Activated CD4-positive, alpha-beta T cell treated with anti-CD3 and anti-CD28 coated beads, Interleukin-2, Interleukin-6, amounts not matched to agents 100 ng/mL and 50 ng/mL, durations not matched to agents 16 hours and 8 hours (primary cell): Measurements from ENCODE around the gene KLK1.

ENCODE experiments used
- DNase-seq: peaks from one replicate; pipeline ENCODE4 v3.0.0-alpha.2; 2020

Gene KLK1

DNA sequence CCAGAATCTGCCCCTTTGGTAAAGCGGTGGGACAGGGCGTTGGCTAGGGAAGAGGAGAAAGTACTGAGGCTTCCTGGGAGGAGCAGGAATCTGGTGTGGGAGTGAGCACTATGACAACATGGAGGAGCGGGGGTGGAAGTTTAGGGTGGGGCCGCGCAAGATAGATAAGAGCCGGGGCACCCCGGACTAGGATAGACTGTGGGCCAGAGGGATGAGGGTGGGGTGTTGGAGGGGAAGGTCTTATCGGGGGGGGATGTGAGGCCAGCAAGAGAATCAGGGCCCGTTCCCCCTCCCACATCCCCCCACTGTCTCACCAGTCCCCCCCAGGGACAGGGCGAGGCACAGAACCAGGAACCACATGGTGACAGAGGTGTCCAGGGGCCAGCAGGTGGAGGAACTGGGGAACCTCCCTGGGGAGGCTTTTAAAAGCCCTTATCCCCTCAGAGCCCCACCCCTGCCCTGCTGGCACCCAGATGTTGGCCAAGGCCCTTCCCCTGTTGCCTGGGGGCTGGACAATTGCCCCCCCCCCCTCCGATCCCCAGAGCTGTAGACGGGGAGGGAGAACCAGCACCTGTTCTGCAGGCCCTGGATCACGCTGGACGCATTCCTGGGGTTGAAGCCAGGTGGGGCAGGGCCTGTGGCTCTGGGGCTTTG lies at the start of gene KLK1:
Gene KLK1, minus strand, starts transcription at position 399 of the 654 bp plus-strand sequence. Its CDS starts 39 bp downstream, at position 360.
- DNase-seq = no peak

DNA sequence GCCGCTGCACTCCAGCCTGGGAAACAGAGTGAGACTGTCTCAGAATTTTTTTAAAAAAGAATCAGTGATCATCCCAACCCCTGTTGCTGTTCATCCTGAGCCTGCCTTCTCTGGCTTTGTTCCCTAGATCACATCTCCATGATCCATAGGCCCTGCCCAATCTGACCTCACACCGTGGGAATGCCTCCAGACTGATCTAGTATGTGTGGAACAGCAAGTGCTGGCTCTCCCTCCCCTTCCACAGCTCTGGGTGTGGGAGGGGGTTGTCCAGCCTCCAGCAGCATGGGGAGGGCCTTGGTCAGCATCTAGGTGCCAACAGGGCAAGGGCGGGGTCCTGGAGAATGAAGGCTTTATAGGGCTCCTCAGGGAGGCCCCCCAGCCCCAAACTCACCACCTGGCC lies 49.5 kb upstream of the KLK1 start, which contains the start of gene KLK2:
Gene KLK2, plus strand, starts transcription at position 384 of the 400 bp plus-strand sequence. CDS start 35 bp downstream, outside the sequence.
- DNase-seq = no peak

DNA sequence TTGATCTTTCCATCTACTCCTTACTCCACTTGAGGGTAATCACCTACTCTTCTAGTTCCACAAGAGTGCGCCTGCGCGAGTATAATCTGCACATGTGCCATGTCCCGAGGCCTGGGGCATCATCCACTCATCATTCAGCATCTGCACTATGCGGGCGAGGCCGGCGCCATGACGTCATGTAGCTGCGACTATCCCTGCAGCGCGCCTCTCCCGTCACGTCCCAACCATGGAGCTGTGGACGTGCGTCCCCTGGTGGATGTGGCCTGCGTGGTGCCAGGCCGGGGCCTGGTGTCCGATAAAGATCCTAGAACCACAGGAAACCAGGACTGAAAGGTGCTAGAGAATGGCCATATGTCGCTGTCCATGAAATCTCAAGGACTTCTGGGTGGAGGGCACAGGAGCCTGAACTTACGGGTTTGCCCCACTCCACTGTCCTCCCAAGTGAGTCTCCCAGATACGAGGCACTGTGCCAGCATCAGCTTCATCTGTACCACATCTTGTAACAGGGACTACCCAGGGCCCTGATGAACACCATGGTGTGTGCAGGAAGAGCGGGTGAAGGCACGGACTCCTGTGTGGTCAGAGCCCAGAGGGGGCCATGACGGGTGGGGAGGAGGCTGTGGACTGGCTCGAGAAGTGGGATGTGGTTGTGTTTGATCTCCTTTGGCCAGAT lies 47.0 kb upstream of the KLK1 start:
- peak; percentile 28 for DNase-seq

DNA sequence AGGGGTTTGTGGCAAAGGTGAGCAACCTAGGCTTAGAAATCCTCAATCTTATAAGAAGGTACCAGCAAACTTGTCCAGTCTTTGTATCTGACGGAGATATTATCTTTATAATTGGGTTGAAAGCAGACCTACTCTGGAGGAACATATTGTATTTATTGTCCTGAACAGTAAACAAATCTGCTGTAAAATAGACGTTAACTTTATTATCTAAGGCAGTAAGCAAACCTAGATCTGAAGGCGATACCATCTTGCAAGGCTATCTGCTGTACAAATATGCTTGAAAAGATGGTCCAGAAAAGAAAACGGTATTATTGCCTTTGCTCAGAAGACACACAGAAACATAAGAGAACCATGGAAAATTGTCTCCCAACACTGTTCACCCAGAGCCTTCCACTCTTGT lies 45.9 kb upstream of the KLK1 start:
- DNase-seq = no peak

DNA sequence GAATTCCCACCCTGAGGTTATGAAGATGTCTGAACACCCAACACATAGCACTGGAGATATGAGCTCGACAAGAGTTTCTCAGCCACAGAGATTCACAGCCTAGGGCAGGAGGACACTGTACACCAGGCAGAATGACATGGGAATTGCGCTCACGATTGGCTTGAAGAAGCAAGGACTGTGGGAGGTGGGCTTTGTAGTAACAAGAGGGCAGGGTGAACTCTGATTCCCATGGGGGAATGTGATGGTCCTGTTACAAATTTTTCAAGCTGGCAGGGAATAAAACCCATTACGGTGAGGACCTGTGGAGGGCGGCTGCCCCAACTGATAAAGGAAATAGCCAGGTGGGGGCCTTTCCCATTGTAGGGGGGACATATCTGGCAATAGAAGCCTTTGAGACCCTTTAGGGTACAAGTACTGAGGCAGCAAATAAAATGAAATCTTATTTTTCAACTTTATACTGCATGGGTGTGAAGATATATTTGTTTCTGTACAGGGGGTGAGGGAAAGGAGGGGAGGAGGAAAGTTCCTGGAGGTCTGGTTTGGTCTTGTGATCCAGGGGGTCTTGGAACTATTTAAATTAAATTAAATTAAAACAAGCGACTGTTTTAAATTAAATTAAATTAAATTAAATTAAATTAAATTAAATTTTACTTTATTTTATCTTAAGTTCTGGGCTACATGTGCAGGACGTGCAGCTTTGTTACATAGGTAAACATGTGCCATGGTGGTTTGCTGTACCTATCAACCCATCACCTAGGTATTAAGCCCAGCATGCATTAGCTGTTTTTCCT lies 38.1 kb upstream of the KLK1 start:
- DNase-seq = no peak

DNA sequence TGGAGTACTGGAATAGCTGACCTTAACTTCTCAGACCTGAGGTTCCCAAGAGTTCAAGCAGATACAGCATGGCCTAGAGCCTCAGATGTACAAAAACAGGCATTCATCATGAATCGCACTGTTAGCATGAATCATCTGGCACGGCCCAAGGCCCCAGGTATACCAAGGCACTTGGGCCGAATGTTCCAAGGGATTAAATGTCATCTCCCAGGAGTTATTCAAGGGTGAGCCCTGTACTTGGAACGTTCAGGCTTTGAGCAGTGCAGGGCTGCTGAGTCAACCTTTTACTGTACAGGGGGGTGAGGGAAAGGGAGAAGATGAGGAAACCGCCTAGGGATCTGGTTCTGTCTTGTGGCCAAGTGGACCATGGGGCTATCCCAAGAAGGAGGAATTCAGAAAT lies 37.4 kb upstream of the KLK1 start:
- no peak for DNase-seq

DNA sequence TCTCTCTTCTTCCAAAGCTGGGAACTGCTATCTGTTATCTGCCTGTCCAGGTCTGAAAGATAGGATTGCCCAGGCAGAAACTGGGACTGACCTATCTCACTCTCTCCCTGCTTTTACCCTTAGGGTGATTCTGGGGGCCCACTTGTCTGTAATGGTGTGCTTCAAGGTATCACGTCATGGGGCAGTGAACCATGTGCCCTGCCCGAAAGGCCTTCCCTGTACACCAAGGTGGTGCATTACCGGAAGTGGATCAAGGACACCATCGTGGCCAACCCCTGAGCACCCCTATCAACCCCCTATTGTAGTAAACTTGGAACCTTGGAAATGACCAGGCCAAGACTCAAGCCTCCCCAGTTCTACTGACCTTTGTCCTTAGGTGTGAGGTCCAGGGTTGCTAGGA lies 36.3 kb upstream of the KLK1 start:
- no peak for DNase-seq

DNA sequence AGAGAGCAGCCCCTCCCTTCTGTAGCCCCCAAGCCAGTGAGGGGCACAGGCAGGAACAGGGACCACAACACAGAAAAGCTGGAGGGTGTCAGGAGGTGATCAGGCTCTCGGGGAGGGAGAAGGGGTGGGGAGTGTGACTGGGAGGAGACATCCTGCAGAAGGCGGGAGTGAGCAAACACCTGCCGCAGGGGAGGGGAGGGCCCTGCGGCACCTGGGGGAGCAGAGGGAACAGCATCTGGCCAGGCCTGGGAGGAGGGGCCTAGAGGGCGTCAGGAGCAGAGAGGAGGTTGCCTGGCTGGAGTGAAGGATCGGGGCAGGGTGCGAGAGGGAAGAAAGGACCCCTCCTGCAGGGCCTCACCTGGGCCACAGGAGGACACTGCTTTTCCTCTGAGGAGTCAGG lies 35.3 kb upstream of the KLK1 start:
- no peak for DNase-seq

DNA sequence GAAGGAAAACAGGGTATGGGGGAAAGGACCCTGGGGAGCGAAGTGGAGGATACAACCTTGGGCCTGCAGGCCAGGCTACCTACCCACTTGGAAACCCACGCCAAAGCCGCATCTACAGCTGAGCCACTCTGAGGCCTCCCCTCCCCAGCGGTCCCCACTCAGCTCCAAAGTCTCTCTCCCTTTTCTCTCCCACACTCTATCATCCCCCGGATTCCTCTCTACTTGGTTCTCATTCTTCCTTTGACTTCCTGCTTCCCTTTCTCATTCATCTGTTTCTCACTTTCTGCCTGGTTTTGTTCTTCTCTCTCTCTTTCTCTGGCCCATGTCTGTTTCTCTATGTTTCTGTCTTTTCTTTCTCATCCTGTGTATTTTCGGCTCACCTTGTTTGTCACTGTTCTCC lies 33.8 kb upstream of the KLK1 start:
- DNase-seq = no peak

DNA sequence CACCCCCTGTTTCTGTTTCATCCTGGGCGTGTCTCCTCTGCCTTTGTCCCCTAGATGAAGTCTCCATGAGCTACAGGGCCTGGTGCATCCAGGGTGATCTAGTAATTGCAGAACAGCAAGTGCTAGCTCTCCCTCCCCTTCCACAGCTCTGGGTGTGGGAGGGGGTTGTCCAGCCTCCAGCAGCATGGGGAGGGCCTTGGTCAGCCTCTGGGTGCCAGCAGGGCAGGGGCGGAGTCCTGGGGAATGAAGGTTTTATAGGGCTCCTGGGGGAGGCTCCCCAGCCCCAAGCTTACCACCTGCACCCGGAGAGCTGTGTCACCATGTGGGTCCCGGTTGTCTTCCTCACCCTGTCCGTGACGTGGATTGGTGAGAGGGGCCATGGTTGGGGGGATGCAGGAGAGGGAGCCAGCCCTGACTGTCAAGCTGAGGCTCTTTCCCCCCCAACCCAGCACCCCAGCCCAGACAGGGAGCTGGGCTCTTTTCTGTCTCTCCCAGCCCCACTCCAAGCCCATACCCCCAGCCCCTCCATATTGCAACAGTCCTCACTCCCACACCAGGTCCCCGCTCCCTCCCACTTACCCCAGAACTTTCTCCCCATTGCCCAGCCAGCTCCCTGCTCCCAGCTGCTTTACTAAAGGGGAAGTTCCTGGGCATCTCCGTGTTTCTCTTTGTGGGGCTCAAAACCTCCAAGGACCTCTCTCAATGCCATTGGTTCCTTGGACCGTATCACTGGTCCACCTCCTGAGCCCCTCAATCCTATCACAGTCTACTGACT lies 31.2 kb upstream of the KLK1 start, which contains the start of gene KLK3:
Gene KLK3, plus strand, starts transcription at position 280 of the 775 bp plus-strand sequence. Its CDS starts 41 bp downstream, at position 321.
- DNase-seq = no peak

DNA sequence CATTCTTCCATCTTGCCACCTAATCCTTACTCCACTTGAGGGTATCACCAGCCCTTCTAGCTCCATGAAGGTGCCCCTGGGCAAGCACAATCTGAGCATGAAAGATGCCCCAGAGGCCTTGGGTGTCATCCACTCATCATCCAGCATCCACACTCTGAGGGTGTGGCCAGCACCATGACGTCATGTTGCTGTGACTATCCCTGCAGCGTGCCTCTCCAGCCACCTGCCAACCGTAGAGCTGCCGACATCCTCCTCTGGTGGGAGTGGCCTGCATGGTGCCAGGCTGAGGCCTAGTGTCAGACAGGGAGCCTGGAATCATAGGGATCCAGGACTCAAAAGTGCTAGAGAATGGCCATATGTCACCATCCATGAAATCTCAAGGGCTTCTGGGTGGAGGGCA lies 28.0 kb upstream of the KLK1 start:
- no peak for DNase-seq

DNA sequence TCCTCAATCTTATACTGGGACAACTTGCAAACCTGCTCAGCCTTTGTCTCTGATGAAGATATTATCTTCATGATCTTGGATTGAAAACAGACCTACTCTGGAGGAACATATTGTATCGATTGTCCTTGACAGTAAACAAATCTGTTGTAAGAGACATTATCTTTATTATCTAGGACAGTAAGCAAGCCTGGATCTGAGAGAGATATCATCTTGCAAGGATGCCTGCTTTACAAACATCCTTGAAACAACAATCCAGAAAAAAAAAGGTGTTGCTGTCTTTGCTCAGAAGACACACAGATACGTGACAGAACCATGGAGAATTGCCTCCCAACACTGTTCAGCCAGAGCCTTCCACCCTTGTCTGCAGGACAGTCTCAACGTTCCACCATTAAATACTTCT lies 27.2 kb upstream of the KLK1 start:
- no peak for DNase-seq

DNA sequence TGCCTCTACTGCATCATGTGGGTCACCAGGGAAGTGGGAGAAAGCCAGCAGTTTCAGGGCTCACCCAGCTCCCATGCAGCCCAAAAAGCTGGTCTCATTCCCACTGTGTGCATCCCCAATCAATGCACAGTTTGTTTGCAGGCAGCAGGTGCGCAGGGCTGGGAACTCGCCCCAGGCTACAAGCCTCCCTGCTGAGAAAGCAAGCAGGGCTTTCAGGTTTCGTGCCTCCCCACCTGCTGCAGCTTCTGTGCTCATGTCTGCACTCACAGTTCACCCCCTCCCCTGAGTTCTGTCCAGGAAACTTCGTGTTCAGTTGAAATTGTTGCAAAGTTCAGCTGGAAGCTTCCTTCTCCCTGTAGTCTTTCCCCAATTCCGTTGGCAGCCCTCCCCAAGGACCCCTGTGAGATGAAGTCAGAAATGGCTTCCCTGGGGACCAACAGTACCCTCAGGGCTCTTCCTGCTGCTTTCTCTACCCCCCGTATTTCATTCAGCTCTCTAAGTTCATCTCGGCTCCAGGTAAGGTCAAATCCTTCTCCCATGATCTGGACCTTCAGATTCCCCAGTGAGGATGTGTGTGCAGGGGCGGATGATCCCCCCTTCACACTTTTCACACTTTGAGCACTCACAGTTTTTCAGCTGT lies 20.8 kb upstream of the KLK1 start:
- no peak for DNase-seq

DNA sequence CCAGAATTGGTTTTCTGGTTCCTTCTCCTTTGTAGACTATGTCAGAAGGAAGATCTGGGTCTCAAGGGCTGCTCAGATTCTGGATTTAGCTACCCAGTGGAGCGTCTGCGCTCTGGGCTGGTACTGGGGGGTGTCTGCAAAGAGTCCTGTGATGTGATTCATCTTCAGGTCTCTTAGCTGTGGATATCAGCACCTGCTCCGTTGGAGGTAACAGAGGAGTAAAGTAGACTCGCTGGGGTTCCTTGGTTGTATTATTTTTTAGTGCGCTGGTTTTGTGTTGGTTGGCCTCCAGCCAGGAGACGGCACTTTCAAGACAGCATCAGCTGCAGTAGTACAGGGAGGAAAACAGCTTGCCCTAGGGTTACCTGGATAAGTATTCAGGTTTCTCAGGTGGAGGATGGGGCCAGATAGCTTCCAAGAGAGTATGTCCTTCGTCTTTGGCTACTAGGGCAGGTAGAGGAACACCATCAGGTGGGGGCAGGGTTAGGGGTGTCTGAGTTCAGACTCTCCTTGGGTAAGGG lies 20.2 kb upstream of the KLK1 start:
- no peak for DNase-seq

DNA sequence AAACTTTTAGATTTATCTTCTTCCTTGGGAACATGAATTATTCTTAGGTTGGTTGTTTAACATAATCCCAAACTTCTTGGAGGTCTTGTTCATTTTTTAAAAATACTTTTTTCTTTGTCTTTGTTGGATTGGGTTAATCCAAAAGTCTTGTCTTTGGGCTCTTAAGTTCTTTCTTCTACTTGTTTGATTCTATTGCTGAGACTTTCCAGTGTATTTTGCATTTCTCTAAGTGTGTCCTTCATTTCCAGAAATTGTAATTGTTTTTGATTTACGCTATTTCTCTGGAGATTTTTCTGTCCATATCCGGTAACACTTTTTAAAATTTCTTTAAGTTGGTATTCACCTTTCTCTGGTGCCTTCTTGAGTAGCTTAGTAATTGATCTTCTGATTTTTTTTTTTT lies 19.6 kb upstream of the KLK1 start:
- DNase-seq = no peak

DNA sequence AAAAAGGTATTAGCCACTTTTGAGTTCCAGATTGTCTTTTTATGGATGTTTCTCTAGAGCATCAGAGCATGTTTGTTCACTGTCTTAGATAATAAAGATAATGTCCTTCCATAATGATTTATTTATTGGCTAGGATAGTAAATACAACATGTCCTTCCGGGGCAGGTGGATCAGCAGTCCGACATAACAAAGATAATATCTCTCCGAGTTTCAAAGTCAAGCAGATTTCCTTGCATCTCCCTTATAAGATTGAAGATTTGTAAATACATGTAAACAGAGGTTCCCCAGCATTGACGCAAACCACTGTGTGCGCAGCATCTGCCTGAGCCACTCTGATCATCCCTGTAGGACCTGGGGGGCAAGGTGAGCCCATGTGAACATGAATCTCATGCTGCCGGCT lies 18.5 kb upstream of the KLK1 start:
- no peak for DNase-seq

DNA sequence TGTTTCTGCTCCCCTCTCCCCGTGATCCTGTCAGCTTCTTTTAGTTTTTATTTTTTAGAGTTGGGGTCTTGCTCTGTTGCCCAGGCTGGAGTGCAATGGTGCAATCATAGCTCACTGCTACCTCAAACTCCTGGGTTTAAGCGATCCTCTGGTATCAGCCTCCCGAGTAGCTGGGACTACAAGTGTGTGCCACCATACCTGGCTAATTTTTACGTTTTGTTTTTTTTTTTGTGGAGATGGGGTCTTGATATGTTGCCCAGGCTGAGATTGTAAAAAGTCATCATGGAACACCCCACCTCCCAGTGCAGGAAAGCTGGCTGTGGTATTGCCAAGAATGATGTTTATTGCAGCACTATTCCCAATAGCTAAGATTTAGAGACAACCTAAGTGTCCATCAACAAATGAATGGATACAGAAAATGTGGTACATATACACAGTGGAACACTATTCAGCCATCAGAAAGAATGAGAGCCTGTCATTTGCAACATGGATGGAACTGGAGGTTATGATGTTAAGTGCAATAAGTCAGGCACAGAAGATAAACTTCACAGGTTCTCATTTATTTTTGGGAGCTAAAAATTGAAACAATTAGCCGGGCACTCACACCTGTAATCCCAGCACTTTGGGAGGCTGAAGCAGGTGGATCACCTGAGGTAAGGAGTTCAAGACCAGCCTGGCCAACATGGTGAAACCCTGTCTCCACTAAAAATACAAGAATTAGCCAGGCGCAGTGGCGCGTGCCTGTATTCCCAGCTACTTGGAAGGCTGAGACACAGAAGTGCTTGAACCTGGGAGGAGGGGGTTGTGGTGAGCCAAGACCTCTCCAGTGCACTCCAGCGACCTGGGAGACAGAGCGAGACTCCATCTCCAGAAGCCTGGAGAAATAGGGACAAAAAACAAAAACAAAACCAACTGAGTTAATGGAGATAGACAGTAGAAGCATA lies 16.4 kb upstream of the KLK1 start:
- DNase-seq = no peak

DNA sequence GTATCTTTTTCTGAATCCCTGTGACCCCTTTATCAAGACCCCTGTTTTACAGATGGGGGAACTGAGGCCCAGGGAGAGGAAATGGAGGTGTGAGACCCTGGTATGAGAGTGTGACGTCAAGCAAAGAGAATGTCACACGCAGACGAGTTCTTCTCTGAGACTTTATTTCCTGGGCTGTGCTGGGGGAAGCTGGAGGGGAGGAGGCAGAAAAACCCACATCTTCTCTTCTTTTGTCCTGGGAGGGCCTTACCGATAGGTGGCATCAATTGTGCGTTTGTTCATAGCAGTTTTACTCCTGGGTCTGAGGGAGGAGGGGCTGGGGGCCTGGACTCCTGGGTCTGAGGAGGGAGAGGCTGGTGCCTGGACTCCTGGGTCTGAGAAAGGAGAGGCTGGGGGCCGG lies 14.7 kb upstream of the KLK1 start:
- peak; percentile 13 for DNase-seq

DNA sequence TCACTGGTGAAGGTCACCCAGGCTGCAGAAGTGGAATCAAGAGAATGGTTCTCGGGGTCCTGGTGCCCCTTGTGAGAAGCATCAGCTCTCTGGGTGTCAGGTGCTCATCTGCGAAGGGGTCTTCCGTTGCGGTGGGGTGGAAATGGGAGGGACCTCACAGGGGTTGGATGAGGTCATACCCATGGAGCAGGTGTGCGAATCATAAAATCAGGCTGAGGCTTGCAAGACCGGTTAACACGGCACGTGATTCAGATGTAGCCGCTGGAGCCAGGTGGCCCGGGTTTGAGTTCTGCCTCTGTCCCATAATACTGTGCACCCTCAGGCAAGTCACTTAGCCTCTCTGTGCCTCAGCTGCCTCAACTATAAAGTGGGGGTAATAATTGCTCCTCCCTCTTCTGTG lies 13.7 kb upstream of the KLK1 start:
- no peak for DNase-seq

DNA sequence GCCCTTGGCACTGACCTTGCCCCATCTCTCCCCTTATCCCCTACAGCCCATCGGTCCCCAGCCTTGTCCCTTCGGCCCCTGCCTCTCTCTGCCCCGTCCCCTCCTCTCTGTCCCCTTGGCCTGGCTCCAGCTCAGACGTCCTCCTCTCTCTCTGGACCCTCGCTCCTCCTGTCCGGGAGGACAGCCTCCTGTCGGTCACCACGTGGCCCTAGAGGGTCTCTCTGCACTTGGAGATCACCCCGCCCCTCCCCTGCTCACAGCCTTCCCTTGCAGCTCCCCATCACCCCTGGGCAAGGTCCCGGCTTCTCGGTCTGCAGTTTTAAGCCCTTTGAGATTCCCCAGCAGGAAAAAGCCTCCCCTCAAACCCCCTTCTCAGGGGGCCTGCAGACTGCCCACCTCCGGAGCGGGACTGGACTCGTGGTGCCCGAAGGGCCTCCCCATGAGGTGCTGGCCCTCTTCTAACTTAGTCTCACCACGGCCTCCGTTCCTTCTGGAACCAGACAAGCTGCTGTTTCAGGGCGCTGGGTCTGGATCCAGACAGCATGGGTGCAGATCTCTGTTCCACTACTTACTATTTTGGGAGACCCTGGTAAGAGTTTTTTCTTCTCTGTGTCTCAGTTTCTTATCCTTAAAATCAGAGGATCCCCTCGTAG lies 13.1 kb upstream of the KLK1 start:
- no peak for DNase-seq
